ENCODE measurements around the gene VAPB. TPM values are rescaled to one million over a fixed set of nuclear protein-coding genes. Genes with fewer than 3 reads are reported as not detected.
A peak's percentile ranks its signal among the peaks of the same experiment; 100 is the strongest.

Gene VAPB
- polyA plus RNA-seq, 3 donors, result 8.5 to 14.3 (median 10.1) TPM

- intact Hi-C loops (cut with micrococcal nuclease), result no loop called here
- H3K9me3 ChIP-seq (replicated peaks in 1 of 2; ENCODE audit: control insufficient read depth in 1 of 2, insufficient read depth in 1 of 2, low read length in 2 of 2), result no peaks in the 10 kb centered on the region
- no peaks in the 10 kb centered on the region for H4K20me1 ChIP-seq (ENCODE audit: insufficient read depth, low read length)
- no peaks in the 10 kb centered on the region for H3K4me1 ChIP-seq (ENCODE audit: control insufficient read depth in 1 of 2, insufficient read depth in 2 of 2, low read length in 2 of 2)
- H3K4me2 ChIP-seq (replicated peaks; ENCODE audit: extremely low read depth, low read length, poor library complexity, severe bottlenecking), result no peak overlapping the region
- H2AFZ ChIP-seq (ENCODE audit: insufficient read depth, low read depth, low read length, poor library complexity, severe bottlenecking), result no peak overlapping the region
- no peak overlapping the region for H3K27ac ChIP-seq (ENCODE audit: low read depth in 1 of 2, low read length in 2 of 2)
- Mint-ChIP-seq H3K36me3 (peaks cover 2% of the 10 kb centered on the region in 2 donors), H3K4me1 (no peaks in the 10 kb centered on the region), H3K4me3 (no peak overlapping the region), H3K27ac (peak overlapping the region in 1 of 7 donors; percentile 58), H3K27me3 (ENCODE audit: low read depth in 3 of 3) (peaks cover 0 to 4% (median 4%) of the 10 kb centered on the region in 3 donors), H3K9me3 (peaks cover 0 to 14% (median 2%) of the 10 kb centered on the region in 7 donors)
- H3K4me3 ChIP-seq (replicated peaks in 1 of 3; ENCODE audit: low read depth in 2 of 3, low read length in 3 of 3), result no peak overlapping the region
- H3K27me3 ChIP-seq (ENCODE audit: control insufficient read depth in 2 of 2, insufficient read depth in 2 of 2, low read length in 2 of 2), result no peaks in the 10 kb centered on the region
- 93% methylated on average over 2 of the region's 5 CpGs for WGBS (ENCODE audit: insufficient coverage)
- no peak overlapping the region for H3K9ac ChIP-seq (ENCODE audit: insufficient read depth, low read length, poor library complexity, severe bottlenecking)
- DNase-seq, result no peak
- no peaks in the 10 kb centered on the region for H3K36me3 ChIP-seq (replicated peaks in 1 of 2; ENCODE audit: control insufficient read depth in 1 of 2, insufficient read depth in 2 of 2, low read length in 2 of 2)
- H3K79me2 ChIP-seq (ENCODE audit: insufficient read depth, low read length), result no peaks in the 10 kb centered on the region
- no peak for TF ChIP-seq CTCF (IDR thresholded peaks at IDR 0.05)
These were observed 70.2 kb downstream of the VAPB start for GRCh38 chr20:58459058-58459750.

GRCh38 chr20:58461104-58461503, 72.1 kb downstream of the VAPB start:
- intact Hi-C loops (cut with micrococcal nuclease), result no loop called here
- H3K4me1 ChIP-seq (ENCODE audit: control insufficient read depth in 1 of 2, insufficient read depth in 2 of 2, low read length in 2 of 2), result no peaks in the 10 kb centered on the region
- H3K4me3 ChIP-seq (replicated peaks in 1 of 3; ENCODE audit: low read depth in 2 of 3, low read length in 3 of 3), result no peak overlapping the region
- Mint-ChIP-seq H3K27me3 (ENCODE audit: low read depth in 3 of 3) (peaks cover 4 to 11% (median 9%) of the 10 kb centered on the region in 3 donors), H3K4me1 (no peaks in the 10 kb centered on the region), H3K9me3 (peaks cover 0 to 14% (median 1%) of the 10 kb centered on the region in 7 donors), H3K27ac (no peak overlapping the region), H3K36me3 (no peaks in the 10 kb centered on the region), H3K4me3 (no peak overlapping the region)
- no peak overlapping the region for H2AFZ ChIP-seq (ENCODE audit: insufficient read depth, low read depth, low read length, poor library complexity, severe bottlenecking)
- no peaks in the 10 kb centered on the region for H3K9me3 ChIP-seq (replicated peaks in 1 of 2; ENCODE audit: control insufficient read depth in 1 of 2, insufficient read depth in 1 of 2, low read length in 2 of 2)
- no peak for TF ChIP-seq CTCF (IDR thresholded peaks at IDR 0.05)
- no peak overlapping the region for H3K4me2 ChIP-seq (replicated peaks; ENCODE audit: extremely low read depth, low read length, poor library complexity, severe bottlenecking)
- DNase-seq, result no peak
- no peak overlapping the region for H3K9ac ChIP-seq (ENCODE audit: insufficient read depth, low read length, poor library complexity, severe bottlenecking)
- H4K20me1 ChIP-seq (ENCODE audit: insufficient read depth, low read length), result no peaks in the 10 kb centered on the region
- 94% methylated on average over 14 of the region's 25 CpGs for WGBS (ENCODE audit: insufficient coverage)
- H3K36me3 ChIP-seq (replicated peaks in 1 of 2; ENCODE audit: control insufficient read depth in 1 of 2, insufficient read depth in 2 of 2, low read length in 2 of 2), result no peaks in the 10 kb centered on the region
- H3K79me2 ChIP-seq (ENCODE audit: insufficient read depth, low read length), result no peaks in the 10 kb centered on the region
- no peaks in the 10 kb centered on the region for H3K27me3 ChIP-seq (ENCODE audit: control insufficient read depth in 2 of 2, insufficient read depth in 2 of 2, low read length in 2 of 2)
- no peak overlapping the region for H3K27ac ChIP-seq (ENCODE audit: low read depth in 1 of 2, low read length in 2 of 2)

Data from CD14-positive monocyte (primary cell).